Neural crest cell (in vitro differentiated cells): Measurements from ENCODE around the gene RIMBP2. TPM values are rescaled to one million over a fixed set of nuclear protein-coding genes. Genes with fewer than 3 reads are reported as not detected.

ENCODE experiments used
- DNase-seq: peaks from one replicate; pipeline ENCODE4 v3.0.0; 2021; ENCODE audit warnings: low read depth, mixed read lengths, low spot score
- H3K27ac Mint-ChIP-seq: one replicate; pipeline ENCODE4 v1.8.0; 2021; ENCODE audit warnings: mild to moderate bottlenecking, mixed read lengths; ENCODE audit not compliant: unreplicated experiment
- H3K27me3 Mint-ChIP-seq: 2 replicates; pipeline ENCODE4 v1.8.0; 2021; ENCODE audit warnings: low read depth, mild to moderate bottlenecking, mixed read lengths
- H3K36me3 Mint-ChIP-seq: 2 replicates; pipeline ENCODE4 v1.8.0; 2021; ENCODE audit warnings: low read depth, mild to moderate bottlenecking, mixed read lengths
- H3K4me1 Mint-ChIP-seq: 2 replicates; pipeline ENCODE4 v1.8.0; 2021; ENCODE audit warnings: mixed read lengths
- H3K4me3 Mint-ChIP-seq: one replicate; pipeline ENCODE4 v1.8.0; 2021; ENCODE audit warnings: mild to moderate bottlenecking, mixed read lengths
- H3K9me3 Mint-ChIP-seq: 2 replicates; pipeline ENCODE4 v1.8.0; 2021; ENCODE audit warnings: mixed read lengths
- CTCF ChIP-seq: fragments of 200-600 bp; sonication (generic); conservative IDR thresholded peaks from 2 replicates; pipeline ENCODE4 v1.5.0; 2021; ENCODE audit warnings: antibody characterized with exemption, mild to moderate bottlenecking
- total RNA-seq: library from RNA; stranded (reverse); gene quantifications from 2 replicates; pipeline ENCODE4 v1.2.1, GENCODE V29; 2021

The RIMBP2 gene
- total RNA-seq, 1 donor from 2014 or later = 5.9 TPM

- DNase-seq = no peak
- Mint-ChIP-seq H3K4me3 (peak overlapping the region; percentile 90), H3K4me1 (peaks cover 47% of the 10 kb centered on the region), H3K9me3 (no peaks in the 10 kb centered on the region), H3K27me3 (peaks cover 72% of the 10 kb centered on the region), H3K27ac (no peak overlapping the region), H3K36me3 (no peaks in the 10 kb centered on the region)
- no peak for TF ChIP-seq CTCF
Measured at GRCh38 chr12:130715150-130715997, 725 bp downstream of the RIMBP2 start.

GRCh38 chr12:130714591-130715149, 1.4 kb downstream of the RIMBP2 start:
- no peak for TF ChIP-seq CTCF
- H3K27me3 Mint-ChIP-seq = peaks cover 76% of the 10 kb centered on the region
- no peaks in the 10 kb centered on the region for H3K9me3 Mint-ChIP-seq
- H3K4me1 Mint-ChIP-seq = peaks cover 43% of the 10 kb centered on the region
- no peak for DNase-seq
- H3K27ac Mint-ChIP-seq = no peak overlapping the region
- H3K4me3 Mint-ChIP-seq = peak overlapping the region; percentile 74
- no peaks in the 10 kb centered on the region for H3K36me3 Mint-ChIP-seq

GRCh38 chr12:130714091-130714590, 2.0 kb downstream of the RIMBP2 start:
- Mint-ChIP-seq H3K4me3 (peak overlapping the region; percentile 74), H3K9me3 (no peaks in the 10 kb centered on the region), H3K27me3 (peaks cover 75% of the 10 kb centered on the region), H3K27ac (no peak overlapping the region), H3K36me3 (no peaks in the 10 kb centered on the region), H3K4me1 (peaks cover 38% of the 10 kb centered on the region)
- TF ChIP-seq CTCF = no peak
- no peak for DNase-seq

GRCh38 chr12:130713581-130713991, 2.5 kb downstream of the RIMBP2 start:
- H3K4me1 Mint-ChIP-seq = peaks cover 35% of the 10 kb centered on the region
- no peaks in the 10 kb centered on the region for H3K9me3 Mint-ChIP-seq
- peak overlapping the region; percentile 74 for H3K4me3 Mint-ChIP-seq
- no peaks in the 10 kb centered on the region for H3K36me3 Mint-ChIP-seq
- H3K27me3 Mint-ChIP-seq = peaks cover 74% of the 10 kb centered on the region
- no peak for TF ChIP-seq CTCF
- H3K27ac Mint-ChIP-seq = no peak overlapping the region
- DNase-seq = no peak

- H3K36me3 Mint-ChIP-seq = no peaks in the 10 kb centered on the region
- no peak for TF ChIP-seq CTCF
- H3K27ac Mint-ChIP-seq = no peak overlapping the region
- DNase-seq = no peak
- H3K4me1 Mint-ChIP-seq = peaks cover 26% of the 10 kb centered on the region
- peaks cover 69% of the 10 kb centered on the region for H3K27me3 Mint-ChIP-seq
- no peak overlapping the region for H3K4me3 Mint-ChIP-seq
- no peaks in the 10 kb centered on the region for H3K9me3 Mint-ChIP-seq
Measured at GRCh38 chr12:130712346-130713065, 3.6 kb downstream of the RIMBP2 start.
